HCT116 (cell line): ENCODE measurements around the gene ZSWIM6. TPM values are rescaled to one million over a fixed set of nuclear protein-coding genes. Genes with fewer than 3 reads are reported as not detected.

ENCODE experiments used
- ATAC-seq: fragments of 200-7000 bp; cut with Tn5 transposase; 2 replicates; pipeline ENCODE4 v1.9.1; 2020; ENCODE audit warnings: mild to moderate bottlenecking, moderate library complexity
- BruUV-seq: library from RNA; stranded (reverse); fragments of 400-500 nt; replicated peaks from 2 replicates; lab custom pipeline; 2021; lab: Mats Ljungman, UMichigan
- CTCF ChIA-PET: fragments of 300-600 bp; sonication (Branson Sonifier 250); formaldehyde crosslinking; loops from one replicate; lab custom pipeline; 2021; ENCODE audit warnings: antibody characterized with exemption; lab: Charles Lee
- POLR2A ChIA-PET: fragments of 300-600, 350-600 bp; sonication (Branson Sonifier 250); formaldehyde crosslinking; loops from one replicate; lab custom pipeline; 2021; ENCODE audit warnings: antibody characterized with exemption; lab: Charles Lee
- RAD21 ChIA-PET, 2 experiments: fragments of 300-600 bp; sonication (Branson Sonifier 250); formaldehyde crosslinking; loops; one replicate each; lab custom pipeline; 2023; ENCODE audit warnings: low total read pairs in 2 of 2; ENCODE audit not compliant: uncharacterized antibody in 2 of 2, unreplicated experiment in 2 of 2, low non-redundant PET in 1 of 2; lab: Charles Lee
- DNase-seq: peaks from one replicate; pipeline ENCODE4 v3.0.0-alpha.2; 2010; ENCODE audit warnings: low read depth, low spot score
- H2AFZ ChIP-seq: fragments of 200-600 bp; shearing (Covaris generic), sonication (generic); 2 replicates; pipeline ENCODE4 v1.6.1; 2017; ENCODE audit warnings: low read depth, mixed run types, mixed read lengths, antibody characterized with exemption, low read length; ENCODE audit not compliant: poor library complexity, severe bottlenecking
- H3K27ac ChIP-seq: 2 replicates; pipeline ENCODE4 v1.5.1; 2012; ENCODE audit warnings: low read depth, low read length
- H3K27me3 ChIP-seq: fragments of 200-600 bp; sonication (generic); 2 replicates; pipeline ENCODE4 v1.6.1; 2016; ENCODE audit warnings: mixed run types, low read length, mixed read lengths; ENCODE audit not compliant: insufficient read depth
- H3K36me3 ChIP-seq, 2 experiments: fragments of 200-500 bp in 1 of 2; fragments of 200-600 bp in 1 of 2; sonication (Bioruptor generic) in 1 of 2; sonication (generic) in 1 of 2; 2 replicates each; pipeline versions ENCODE4 v1.5.1 to v1.6.1; 2014 to 2016; ENCODE audit warnings: low read length in 2 of 2, inconsistent platforms in 1 of 2, mixed read lengths in 1 of 2, mixed run types in 1 of 2; ENCODE audit not compliant: insufficient read depth in 2 of 2, control insufficient read depth in 1 of 2
- H3K4me1 ChIP-seq, 2 experiments: fragments of 200-600 bp in 1 of 2; sonication (generic) in 1 of 2; 2 replicates each; pipeline versions ENCODE4 v1.5.1 to v1.6.1; 2012 to 2017; ENCODE audit warnings: low read length in 2 of 2, inconsistent platforms in 1 of 2, mild to moderate bottlenecking in 1 of 2, mixed read lengths in 1 of 2, mixed run types in 1 of 2, moderate library complexity in 1 of 2; ENCODE audit not compliant: insufficient read depth in 2 of 2, control insufficient read depth in 1 of 2
- H3K4me2 ChIP-seq: fragments of 200-600 bp; sonication (generic); 2 replicates; pipeline ENCODE4 v1.6.1; 2017; ENCODE audit warnings: mixed run types, low read length, mixed read lengths
- H3K4me3 ChIP-seq, 2 experiments: fragments of 200-600 bp in 1 of 2; sonication (generic) in 1 of 2; replicated peaks in 1 of 2; 2 replicates each; pipeline ENCODE4 v1.5.1; 2011 to 2016; ENCODE audit warnings: low read length in 2 of 2, control low read depth in 1 of 2, low read depth in 1 of 2, mild to moderate bottlenecking in 1 of 2, mixed read lengths in 1 of 2, mixed run types in 1 of 2
- H3K79me2 ChIP-seq: fragments of 200-600 bp; sonication (generic); 2 replicates; pipeline ENCODE4 v1.6.1; 2017; ENCODE audit warnings: mild to moderate bottlenecking, mixed run types, low read length, moderate library complexity, mixed read lengths; ENCODE audit not compliant: insufficient read depth
- H3K9ac ChIP-seq: fragments of 200-600 bp; sonication (generic); 2 replicates; pipeline ENCODE4 v1.6.1; 2016; ENCODE audit warnings: low read length, mixed read lengths
- H3K9me2 ChIP-seq: fragments of 200-600 bp; sonication (generic), shearing (Covaris generic); 2 replicates; pipeline ENCODE4 v1.6.1; 2017; ENCODE audit warnings: mixed run types, mild to moderate bottlenecking, moderate library complexity; ENCODE audit not compliant: insufficient read depth
- H3K9me3 ChIP-seq, 2 experiments: fragments of 200-500 bp in 1 of 2; fragments of 200-600 bp in 1 of 2; sonication (Bioruptor generic) in 1 of 2; sonication (generic) in 1 of 2; 2 replicates each; pipeline ENCODE4 v1.6.1; 2014 to 2017; ENCODE audit warnings: low read length in 2 of 2, mixed read lengths in 2 of 2, inconsistent platforms in 1 of 2, low read depth in 1 of 2, mild to moderate bottlenecking in 1 of 2, mixed run types in 1 of 2, moderate library complexity in 1 of 2; ENCODE audit not compliant: control insufficient read depth in 1 of 2, insufficient read depth in 1 of 2
- H4K20me1 ChIP-seq: fragments of 200-600 bp; sonication (generic), shearing (Covaris generic); 2 replicates; pipeline ENCODE4 v1.6.1; 2017; ENCODE audit warnings: mixed run types, mild to moderate bottlenecking, moderate library complexity; ENCODE audit not compliant: insufficient read depth
- CBX3 ChIP-seq: IDR thresholded peaks from 2 replicates; pipeline ENCODE4 v1.6.1; 2012; ENCODE audit warnings: low read depth
- CEBPB ChIP-seq: IDR thresholded peaks from 2 replicates; pipeline ENCODE4 v1.6.1; 2012; ENCODE audit warnings: low read depth
- EGR1 ChIP-seq: IDR thresholded peaks from 2 replicates; pipeline ENCODE4 v1.6.1; 2012; ENCODE audit warnings: low read depth
- EZH2 ChIP-seq: fragments of 200-600 bp; sonication (generic); IDR thresholded peaks from 2 replicates; pipeline ENCODE4 v1.6.1; 2017; ENCODE audit warnings: antibody characterized with exemption, mixed run types
- EZH2phosphoT487 ChIP-seq: fragments of 200-600 bp; IDR thresholded peaks from 2 replicates; pipeline ENCODE4 v1.6.1; 2018; ENCODE audit warnings: antibody characterized with exemption, borderline replicate concordance
- FOSL1 ChIP-seq: IDR thresholded peaks from 2 replicates; pipeline ENCODE4 v1.6.1; 2012; ENCODE audit warnings: low read depth
- JUND ChIP-seq: IDR thresholded peaks from 2 replicates; pipeline ENCODE4 v1.6.1; 2012
- POLR2A ChIP-seq: IDR thresholded peaks from 2 replicates; pipeline ENCODE4 v1.7.0; 2011; ENCODE audit warnings: borderline replicate concordance; ENCODE audit not compliant: insufficient read depth, insufficient read length; ENCODE audit errors: extremely low read depth
- SIN3A ChIP-seq: IDR thresholded peaks from 2 replicates; pipeline ENCODE4 v1.6.1; 2012; ENCODE audit warnings: low read depth
- SP1 ChIP-seq: IDR thresholded peaks from 2 replicates; pipeline ENCODE4 v1.6.1; 2012; ENCODE audit warnings: low read depth
- SRF ChIP-seq: IDR thresholded peaks from 2 replicates; pipeline ENCODE4 v1.6.1; 2012; ENCODE audit warnings: low read depth
- TCF7L2 ChIP-seq: IDR thresholded peaks from 2 replicates; pipeline ENCODE4 v1.7.0; 2011; ENCODE audit warnings: borderline replicate concordance, inconsistent platforms; ENCODE audit not compliant: insufficient read depth, insufficient read length; ENCODE audit errors: extremely low read depth
- YY1 ChIP-seq: IDR thresholded peaks from 2 replicates; pipeline ENCODE4 v1.6.1; 2011; ENCODE audit warnings: low read length, low read depth, moderate library complexity, mild to moderate bottlenecking; ENCODE audit not compliant: insufficient replicate concordance; ENCODE audit errors: extremely low read depth
- ZFX ChIP-seq: fragments of 450-650 bp; IDR thresholded peaks from 2 replicates; pipeline ENCODE4 v1.6.1; 2017
- ZNF274 ChIP-seq: fragments of 200-500 bp; sonication (Bioruptor generic); IDR thresholded peaks from 2 replicates; pipeline ENCODE4 v1.6.1; 2014; ENCODE audit warnings: mild to moderate bottlenecking, low read depth, low read length, inconsistent platforms
- intact Hi-C: fragments of 100-400 bp; cut with micrococcal nuclease; formaldehyde crosslinking; loops from 2 replicates; pipeline ENCODE4 v1.10.0; 2022
- total RNA-seq: library from RNA; stranded (reverse); gene quantifications from one replicate; pipeline ENCODE4 v1.2.1, GENCODE V29; 2021; ENCODE audit not compliant: unreplicated experiment
- TF ChIP-seq, protein P1 (sequence below): IDR thresholded peaks from 2 replicates; pipeline ENCODE4 v1.6.1; 2012; ENCODE audit warnings: low read depth
- TF ChIP-seq, protein P2 (sequence below): IDR thresholded peaks from 2 replicates; pipeline ENCODE4 v1.6.1; 2012
- TF ChIP-seq, protein P3 (sequence below), 3 experiments: fragments of 200-600 bp in 1 of 3; sonication (generic) in 1 of 3; IDR thresholded peaks in 2 of 3; conservative IDR thresholded peaks in 1 of 3; 2 replicates each; pipeline ENCODE4 v1.5.1; 2012 to 2017; ENCODE audit warnings: low read depth in 2 of 3, low read length in 2 of 3, antibody characterized with exemption in 1 of 3, borderline replicate concordance in 1 of 3, control low read depth in 1 of 3, mild to moderate bottlenecking in 1 of 3, mixed read lengths in 1 of 3, mixed run types in 1 of 3, moderate library complexity in 1 of 3; ENCODE audit not compliant: insufficient read depth in 1 of 3
- TF ChIP-seq, protein P4 (sequence below): IDR thresholded peaks from 2 replicates; pipeline ENCODE4 v1.6.1; 2011; ENCODE audit warnings: mild to moderate bottlenecking, low read length, moderate library complexity; ENCODE audit not compliant: insufficient replicate concordance; ENCODE audit errors: extremely low read depth

The ZSWIM6 gene
- total RNA-seq, 1 experiment from 2014 or later: 7.4 TPM

DNA sequence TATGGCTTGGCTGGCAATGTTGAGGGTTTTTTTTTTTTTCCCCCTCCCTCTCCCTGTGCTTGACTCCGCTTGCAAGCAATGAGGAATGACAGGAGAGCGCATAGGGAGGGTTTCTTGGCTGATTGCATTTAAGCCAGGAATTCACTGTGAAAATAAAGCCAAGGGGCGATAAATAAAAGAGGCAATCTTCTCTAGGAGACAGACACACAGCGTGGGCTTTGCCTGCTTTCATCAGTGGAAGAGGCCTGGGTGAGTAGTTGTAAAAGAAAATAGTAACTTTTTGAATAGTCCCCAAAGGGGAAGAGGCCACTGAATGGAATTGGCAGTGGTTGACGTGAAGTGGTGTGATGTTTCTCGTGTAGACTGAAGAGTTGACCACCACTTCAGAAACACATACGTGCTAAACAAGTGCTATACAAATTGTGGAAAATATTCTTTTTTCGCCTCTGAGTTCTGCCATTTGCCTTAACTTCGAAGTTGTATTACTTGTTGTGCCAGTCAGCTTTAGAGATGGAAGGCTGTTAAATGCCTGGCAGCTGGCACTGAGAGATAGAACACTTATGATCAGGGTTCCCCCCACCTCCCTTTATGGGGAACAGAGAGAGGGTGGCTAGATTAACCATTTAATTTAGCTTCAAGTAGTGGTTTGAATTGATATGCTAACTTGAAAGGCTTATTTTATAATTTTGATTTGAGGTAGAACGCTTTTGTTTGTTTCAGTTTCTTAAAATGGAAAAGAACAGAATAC lies 3.0 kb downstream of the ZSWIM6 start:
- ChIA-PET CTCF (no interaction called here), RAD21 (no interaction called here)
- BruUV-seq: no TSS peak
- no peak overlapping the region for H2AFZ ChIP-seq
- H3K36me3 ChIP-seq: no peaks in the 10 kb centered on the region; a peak in 1 of 4 replicates
- DNase-seq: no peak
- H4K20me1 ChIP-seq: no peaks in the 10 kb centered on the region; the same call in 1 of the 2 replicates
- H3K9me2 ChIP-seq: no peaks in the 10 kb centered on the region
- H3K9ac ChIP-seq: no peak overlapping the region
- peak overlapping the region; percentile 98; the same call in 1 of the 2 replicates for H3K4me2 ChIP-seq
- no peak overlapping the region for H3K4me3 ChIP-seq
- intact Hi-C loops: loop anchor here (10.0 kb wide), 1 partner anchor 600 kb away; no protein-coding TSS in a partner anchor
- no peak for ATAC-seq
- H3K9me3 ChIP-seq: no peaks in the 10 kb centered on the region
- H3K4me1 ChIP-seq: peaks cover under 1 to 12% of the 10 kb centered on the region in 2 experiments; a peak in 3 of 4 replicates
- TF ChIP-seq FOSL1: no peak
- no peak for TF ChIP-seq CEBPB
- no peak for TF ChIP-seq POLR2A
- no peak for TF ChIP-seq JUND
- TF ChIP-seq, protein P1, sequence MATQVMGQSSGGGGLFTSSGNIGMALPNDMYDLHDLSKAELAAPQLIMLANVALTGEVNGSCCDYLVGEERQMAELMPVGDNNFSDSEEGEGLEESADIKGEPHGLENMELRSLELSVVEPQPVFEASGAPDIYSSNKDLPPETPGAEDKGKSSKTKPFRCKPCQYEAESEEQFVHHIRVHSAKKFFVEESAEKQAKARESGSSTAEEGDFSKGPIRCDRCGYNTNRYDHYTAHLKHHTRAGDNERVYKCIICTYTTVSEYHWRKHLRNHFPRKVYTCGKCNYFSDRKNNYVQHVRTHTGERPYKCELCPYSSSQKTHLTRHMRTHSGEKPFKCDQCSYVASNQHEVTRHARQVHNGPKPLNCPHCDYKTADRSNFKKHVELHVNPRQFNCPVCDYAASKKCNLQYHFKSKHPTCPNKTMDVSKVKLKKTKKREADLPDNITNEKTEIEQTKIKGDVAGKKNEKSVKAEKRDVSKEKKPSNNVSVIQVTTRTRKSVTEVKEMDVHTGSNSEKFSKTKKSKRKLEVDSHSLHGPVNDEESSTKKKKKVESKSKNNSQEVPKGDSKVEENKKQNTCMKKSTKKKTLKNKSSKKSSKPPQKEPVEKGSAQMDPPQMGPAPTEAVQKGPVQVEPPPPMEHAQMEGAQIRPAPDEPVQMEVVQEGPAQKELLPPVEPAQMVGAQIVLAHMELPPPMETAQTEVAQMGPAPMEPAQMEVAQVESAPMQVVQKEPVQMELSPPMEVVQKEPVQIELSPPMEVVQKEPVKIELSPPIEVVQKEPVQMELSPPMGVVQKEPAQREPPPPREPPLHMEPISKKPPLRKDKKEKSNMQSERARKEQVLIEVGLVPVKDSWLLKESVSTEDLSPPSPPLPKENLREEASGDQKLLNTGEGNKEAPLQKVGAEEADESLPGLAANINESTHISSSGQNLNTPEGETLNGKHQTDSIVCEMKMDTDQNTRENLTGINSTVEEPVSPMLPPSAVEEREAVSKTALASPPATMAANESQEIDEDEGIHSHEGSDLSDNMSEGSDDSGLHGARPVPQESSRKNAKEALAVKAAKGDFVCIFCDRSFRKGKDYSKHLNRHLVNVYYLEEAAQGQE: no peak
- TF ChIP-seq EGR1: no peak
- TF ChIP-seq CBX3: no peak
- no peak for TF ChIP-seq ZFX
- TF ChIP-seq SRF: no peak
- TF ChIP-seq, protein P2, sequence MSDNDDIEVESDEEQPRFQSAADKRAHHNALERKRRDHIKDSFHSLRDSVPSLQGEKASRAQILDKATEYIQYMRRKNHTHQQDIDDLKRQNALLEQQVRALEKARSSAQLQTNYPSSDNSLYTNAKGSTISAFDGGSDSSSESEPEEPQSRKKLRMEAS: no peak
- no peak for TF ChIP-seq EZH2phosphoT487
- TF ChIP-seq ZNF274: no peak
- no peak for TF ChIP-seq SP1
- TF ChIP-seq YY1: no peak
- TF ChIP-seq, protein P3, sequence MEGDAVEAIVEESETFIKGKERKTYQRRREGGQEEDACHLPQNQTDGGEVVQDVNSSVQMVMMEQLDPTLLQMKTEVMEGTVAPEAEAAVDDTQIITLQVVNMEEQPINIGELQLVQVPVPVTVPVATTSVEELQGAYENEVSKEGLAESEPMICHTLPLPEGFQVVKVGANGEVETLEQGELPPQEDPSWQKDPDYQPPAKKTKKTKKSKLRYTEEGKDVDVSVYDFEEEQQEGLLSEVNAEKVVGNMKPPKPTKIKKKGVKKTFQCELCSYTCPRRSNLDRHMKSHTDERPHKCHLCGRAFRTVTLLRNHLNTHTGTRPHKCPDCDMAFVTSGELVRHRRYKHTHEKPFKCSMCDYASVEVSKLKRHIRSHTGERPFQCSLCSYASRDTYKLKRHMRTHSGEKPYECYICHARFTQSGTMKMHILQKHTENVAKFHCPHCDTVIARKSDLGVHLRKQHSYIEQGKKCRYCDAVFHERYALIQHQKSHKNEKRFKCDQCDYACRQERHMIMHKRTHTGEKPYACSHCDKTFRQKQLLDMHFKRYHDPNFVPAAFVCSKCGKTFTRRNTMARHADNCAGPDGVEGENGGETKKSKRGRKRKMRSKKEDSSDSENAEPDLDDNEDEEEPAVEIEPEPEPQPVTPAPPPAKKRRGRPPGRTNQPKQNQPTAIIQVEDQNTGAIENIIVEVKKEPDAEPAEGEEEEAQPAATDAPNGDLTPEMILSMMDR (IDR thresholded peaks at IDR 0.05 in 2 of 3, conservative IDR thresholded peaks at IDR 0.05 in 1 of 3; ENCODE audit: borderline replicate concordance in 1 of 3, insufficient read depth in 1 of 3, low read depth in 2 of 3, low read length in 2 of 3): no peak
- TF ChIP-seq EZH2: no peak
- TF ChIP-seq TCF7L2: no peak
- TF ChIP-seq, protein P4, sequence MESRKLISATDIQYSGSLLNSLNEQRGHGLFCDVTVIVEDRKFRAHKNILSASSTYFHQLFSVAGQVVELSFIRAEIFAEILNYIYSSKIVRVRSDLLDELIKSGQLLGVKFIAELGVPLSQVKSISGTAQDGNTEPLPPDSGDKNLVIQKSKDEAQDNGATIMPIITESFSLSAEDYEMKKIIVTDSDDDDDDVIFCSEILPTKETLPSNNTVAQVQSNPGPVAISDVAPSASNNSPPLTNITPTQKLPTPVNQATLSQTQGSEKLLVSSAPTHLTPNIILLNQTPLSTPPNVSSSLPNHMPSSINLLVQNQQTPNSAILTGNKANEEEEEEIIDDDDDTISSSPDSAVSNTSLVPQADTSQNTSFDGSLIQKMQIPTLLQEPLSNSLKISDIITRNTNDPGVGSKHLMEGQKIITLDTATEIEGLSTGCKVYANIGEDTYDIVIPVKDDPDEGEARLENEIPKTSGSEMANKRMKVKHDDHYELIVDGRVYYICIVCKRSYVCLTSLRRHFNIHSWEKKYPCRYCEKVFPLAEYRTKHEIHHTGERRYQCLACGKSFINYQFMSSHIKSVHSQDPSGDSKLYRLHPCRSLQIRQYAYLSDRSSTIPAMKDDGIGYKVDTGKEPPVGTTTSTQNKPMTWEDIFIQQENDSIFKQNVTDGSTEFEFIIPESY: no peak
- TF ChIP-seq SIN3A: no peak
- TF ChIP-seq, all 23 proteins: peak for 0
- peaks cover 73% of the 10 kb centered on the region for H3K79me2 ChIP-seq
- no peak overlapping the region for H3K27ac ChIP-seq
- no peaks in the 10 kb centered on the region for H3K27me3 ChIP-seq
- POLR2A ChIA-PET: no interaction called here
